GM13976 (cell line): ENCODE results near the gene ITPR1.
A peak's percentile ranks its signal among the peaks of the same experiment; 100 is the strongest.

ENCODE experiments used
- DNase-seq: peaks from one replicate; pipeline ENCODE4 v3.0.0; 2012; ENCODE audit warnings: low spot score
- CTCF ChIP-seq: IDR thresholded peaks from 2 replicates; pipeline ENCODE4 v1.5.1; 2012; ENCODE audit warnings: borderline replicate concordance, mild to moderate bottlenecking; ENCODE audit not compliant: insufficient read depth; ENCODE audit errors: extremely low read depth, missing control alignments, control extremely low read depth
- in situ Hi-C: fragments of 300-500 bp; cut with MboI; formaldehyde crosslinking; loops from one replicate; pipeline ENCODE4 v1.12.0; 2022; ENCODE audit warnings: low sequenced_read_pairs, mixed read lengths, inconsistent platforms; ENCODE audit not compliant: unreplicated experiment

ITPR1 gene

GRCh38 chr3:4719046-4719501, 225.9 kb downstream of the ITPR1 start:
- DNase-seq, result no peak
- TF ChIP-seq CTCF, result no peak
- in situ Hi-C loops, result loop anchor here (5.0 kb wide), 1 partner anchor 338 kb away; no protein-coding TSS in a partner anchor

GRCh38 chr3:4720316-4721075, 227.3 kb downstream of the ITPR1 start:
- in situ Hi-C loops, result loop anchor here (10.0 kb wide), 1 partner anchor 254 kb away; the partner anchor contains the start of gene BHLHE40
- DNase-seq, result peak; percentile 40
- TF ChIP-seq CTCF, result no peak

- no peak for DNase-seq
- in situ Hi-C loops, result loop anchor here (10.0 kb wide), 1 partner anchor 253 kb away; the partner anchor contains the start of gene BHLHE40
- no peak for TF ChIP-seq CTCF
Observed at GRCh38 chr3:4721511-4721911, 228.4 kb downstream of the ITPR1 start.

GRCh38 chr3:4722103-4722502, 229.0 kb downstream of the ITPR1 start:
- TF ChIP-seq CTCF, result no peak
- in situ Hi-C loops, result loop anchor here (10.0 kb wide), 1 partner anchor 253 kb away; the partner anchor contains the start of gene BHLHE40
- DNase-seq, result peak; percentile 68

- DNase-seq, result no peak
- in situ Hi-C loops, result loop anchor here (10.0 kb wide), 1 partner anchor 251 kb away; the partner anchor contains the start of gene BHLHE40
- TF ChIP-seq CTCF, result no peak
Observed at GRCh38 chr3:4724051-4724629, 231.0 kb downstream of the ITPR1 start.

GRCh38 chr3:4726549-4726948, 233.4 kb downstream of the ITPR1 start:
- in situ Hi-C loops, result loop anchor here (10.0 kb wide), 1 partner anchor 248 kb away; the partner anchor contains the start of gene BHLHE40
- no peak for DNase-seq
- TF ChIP-seq CTCF, result no peak
